Measurements from ENCODE around the gene DIAPH3. TPM values are rescaled to one million over a fixed set of nuclear protein-coding genes. Genes with fewer than 3 reads are reported as not detected.

DIAPH3 gene
- total RNA-seq, 1 donor from 2014 or later = 2.6 TPM

- H3K4me1 Mint-ChIP-seq (ENCODE audit: low read depth, unreplicated experiment) = no peaks in the 10 kb centered on the region
- no peak for DNase-seq
- H3K36me3 Mint-ChIP-seq (ENCODE audit: unreplicated experiment) = no peaks in the 10 kb centered on the region
Observed at GRCh38 chr13:59846845-59847620, 316.7 kb downstream of the DIAPH3 start.

GRCh38 chr13:59843040-59843439, 320.7 kb downstream of the DIAPH3 start:
- Mint-ChIP-seq H3K9me3 (ENCODE audit: unreplicated experiment) (no peaks in the 10 kb centered on the region), H3K4me3 (ENCODE audit: unreplicated experiment) (no peak overlapping the region), H3K27me3 (ENCODE audit: unreplicated experiment) (peaks cover 2% of the 10 kb centered on the region), H3K27ac (ENCODE audit: unreplicated experiment) (no peak overlapping the region), H3K4me1 (ENCODE audit: low read depth, unreplicated experiment) (peaks cover 2% of the 10 kb centered on the region), H3K36me3 (ENCODE audit: unreplicated experiment) (no peaks in the 10 kb centered on the region)
- TF ChIP-seq CTCF (IDR thresholded peaks at IDR 0.05; ENCODE audit: partially characterized antibody, unreplicated experiment) = no peak
- DNase-seq = no peak

More at GRCh38 chr13:59846845-59847620, 316.7 kb downstream of the DIAPH3 start:
- no peaks in the 10 kb centered on the region for H3K27me3 Mint-ChIP-seq (ENCODE audit: unreplicated experiment)
- H3K4me3 Mint-ChIP-seq (ENCODE audit: unreplicated experiment) = no peak overlapping the region
- no peak for TF ChIP-seq CTCF (IDR thresholded peaks at IDR 0.05; ENCODE audit: partially characterized antibody, unreplicated experiment)
- H3K27ac Mint-ChIP-seq (ENCODE audit: unreplicated experiment) = no peak overlapping the region
- H3K9me3 Mint-ChIP-seq (ENCODE audit: unreplicated experiment) = no peaks in the 10 kb centered on the region

- TF ChIP-seq CTCF (IDR thresholded peaks at IDR 0.05; ENCODE audit: partially characterized antibody, unreplicated experiment) = no peak
- H3K9me3 Mint-ChIP-seq (ENCODE audit: unreplicated experiment) = no peaks in the 10 kb centered on the region
- H3K4me3 Mint-ChIP-seq (ENCODE audit: unreplicated experiment) = no peak overlapping the region
- H3K36me3 Mint-ChIP-seq (ENCODE audit: unreplicated experiment) = no peaks in the 10 kb centered on the region
- peaks cover 2% of the 10 kb centered on the region for H3K4me1 Mint-ChIP-seq (ENCODE audit: low read depth, unreplicated experiment)
- no peak for DNase-seq
- H3K27ac Mint-ChIP-seq (ENCODE audit: unreplicated experiment) = no peak overlapping the region
- H3K27me3 Mint-ChIP-seq (ENCODE audit: unreplicated experiment) = peaks cover 2% of the 10 kb centered on the region
Observed at GRCh38 chr13:59842507-59842906, 321.2 kb downstream of the DIAPH3 start.

GRCh38 chr13:59839186-59839585, 324.5 kb downstream of the DIAPH3 start:
- no peak overlapping the region for H3K27ac Mint-ChIP-seq (ENCODE audit: unreplicated experiment)
- H3K4me3 Mint-ChIP-seq (ENCODE audit: unreplicated experiment) = no peak overlapping the region
- no peak for TF ChIP-seq CTCF (IDR thresholded peaks at IDR 0.05; ENCODE audit: partially characterized antibody, unreplicated experiment)
- no peaks in the 10 kb centered on the region for H3K36me3 Mint-ChIP-seq (ENCODE audit: unreplicated experiment)
- peaks cover 2% of the 10 kb centered on the region for H3K27me3 Mint-ChIP-seq (ENCODE audit: unreplicated experiment)
- no peak for DNase-seq
- H3K4me1 Mint-ChIP-seq (ENCODE audit: low read depth, unreplicated experiment) = peaks cover 2% of the 10 kb centered on the region
- no peaks in the 10 kb centered on the region for H3K9me3 Mint-ChIP-seq (ENCODE audit: unreplicated experiment)

GRCh38 chr13:59837101-59837500, 326.6 kb downstream of the DIAPH3 start:
- Mint-ChIP-seq H3K27ac (ENCODE audit: unreplicated experiment) (no peak overlapping the region), H3K4me1 (ENCODE audit: low read depth, unreplicated experiment) (peaks cover 2% of the 10 kb centered on the region), H3K36me3 (ENCODE audit: unreplicated experiment) (no peaks in the 10 kb centered on the region), H3K27me3 (ENCODE audit: unreplicated experiment) (peaks cover 2% of the 10 kb centered on the region), H3K9me3 (ENCODE audit: unreplicated experiment) (no peaks in the 10 kb centered on the region), H3K4me3 (ENCODE audit: unreplicated experiment) (no peak overlapping the region)
- no peak for DNase-seq
- no peak for TF ChIP-seq CTCF (IDR thresholded peaks at IDR 0.05; ENCODE audit: partially characterized antibody, unreplicated experiment)
